NCI-H2107 treated with DMSO at 0.1 percent for 48 hours (cell line): Measurements from ENCODE around the gene TNFAIP6.
"Not testable (repeated sequence)": the region's sequence is repeated elsewhere in the genome, so short reads cannot be mapped to it uniquely, and the experiment has no call there.

Experiments
- DNase-seq: peaks from one replicate; lab custom pipeline; 2025; ENCODE audit not compliant: unreplicated experiment; lab: John Stamatoyannopoulos, UW

TNFAIP6 gene

GRCh38 chr2:151410485-151410834 lies 53.1 kb downstream of the TNFAIP6 start:
- DNase-seq, result peak; percentile 41

DNA sequence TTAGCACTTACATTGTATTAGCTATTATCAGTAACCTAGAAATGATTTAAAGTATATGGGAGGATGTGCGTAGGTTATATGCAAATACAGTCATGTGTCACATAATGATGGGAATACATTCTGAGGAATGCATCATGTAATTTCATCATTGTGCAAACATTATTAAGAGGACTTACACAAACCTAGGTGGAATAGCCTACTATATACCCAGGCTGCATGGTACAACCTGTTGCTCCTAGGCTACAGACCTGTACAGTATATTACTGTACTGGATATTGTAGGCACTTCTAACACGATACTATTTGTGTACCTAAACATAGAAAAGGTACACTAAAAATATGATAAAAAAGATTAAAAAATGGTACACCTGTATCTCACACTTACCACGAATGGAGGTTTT lies 60.3 kb downstream of the TNFAIP6 start:
- no peak for DNase-seq

GRCh38 chr2:151421681-151422080 lies 64.3 kb downstream of the TNFAIP6 start:
- DNase-seq, result not testable (repeated sequence)

- DNase-seq, result no peak
Observed at GRCh38 chr2:151422917-151423439, 65.6 kb downstream of the TNFAIP6 start.

DNA sequence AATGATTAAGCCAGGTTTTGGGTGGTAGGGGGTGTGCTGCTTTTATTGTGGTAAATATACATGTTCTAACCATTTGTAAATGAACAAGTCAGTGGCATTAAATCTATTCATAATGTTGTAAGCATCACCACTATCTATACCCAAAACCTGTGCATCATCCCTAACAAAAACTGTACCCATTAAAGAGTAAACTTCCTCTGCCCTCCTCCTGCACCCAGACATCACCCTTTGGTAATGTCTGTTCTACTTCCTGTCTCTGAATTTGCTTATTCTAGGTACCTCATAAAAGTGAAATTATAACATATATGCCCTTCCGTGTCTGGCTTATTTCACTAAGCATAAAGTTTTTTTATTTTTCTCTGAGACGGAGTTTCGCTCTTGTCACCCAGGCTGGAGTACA lies 66.4 kb downstream of the TNFAIP6 start:
- no peak for DNase-seq
